Stomach (tissue), 4 donors: Measurements from ENCODE around the gene HOMER1.

Source experiments
- CTCF ChIP-seq, 7 experiments: fragments of 450-650 bp in 4 of 7; fragments of 200-600 bp in 3 of 7; sonication (generic) in 3 of 7; IDR thresholded peaks; one replicate each; pipeline ENCODE4 v1.5.1; 2016 to 2019; ENCODE audit warnings: antibody characterized with exemption in 7 of 7, control low read depth in 2 of 7, mild to moderate bottlenecking in 1 of 7
- POLR2A ChIP-seq, 4 donors: fragments of 450-650 bp; IDR thresholded peaks; one replicate each; pipeline ENCODE4 v1.6.1; 2016; ENCODE audit warnings: antibody characterized with exemption in 4 of 4, control low read depth in 2 of 4, mild to moderate bottlenecking in 1 of 4, moderate library complexity in 1 of 4

GRCh38 chr5:79526928-79527327 lies 13.0 kb upstream of the HOMER1 start:
- TF ChIP-seq POLR2A (IDR thresholded peaks at IDR 0.05) = no peak
- TF ChIP-seq CTCF (IDR thresholded peaks at IDR 0.05) = no peak
